ENCODE data around the gene FNDC5.
"Not testable (repeated sequence)": the region's sequence is repeated elsewhere in the genome, so short reads cannot be mapped to it uniquely, and the experiment has no call there.

Gene FNDC5

DNA sequence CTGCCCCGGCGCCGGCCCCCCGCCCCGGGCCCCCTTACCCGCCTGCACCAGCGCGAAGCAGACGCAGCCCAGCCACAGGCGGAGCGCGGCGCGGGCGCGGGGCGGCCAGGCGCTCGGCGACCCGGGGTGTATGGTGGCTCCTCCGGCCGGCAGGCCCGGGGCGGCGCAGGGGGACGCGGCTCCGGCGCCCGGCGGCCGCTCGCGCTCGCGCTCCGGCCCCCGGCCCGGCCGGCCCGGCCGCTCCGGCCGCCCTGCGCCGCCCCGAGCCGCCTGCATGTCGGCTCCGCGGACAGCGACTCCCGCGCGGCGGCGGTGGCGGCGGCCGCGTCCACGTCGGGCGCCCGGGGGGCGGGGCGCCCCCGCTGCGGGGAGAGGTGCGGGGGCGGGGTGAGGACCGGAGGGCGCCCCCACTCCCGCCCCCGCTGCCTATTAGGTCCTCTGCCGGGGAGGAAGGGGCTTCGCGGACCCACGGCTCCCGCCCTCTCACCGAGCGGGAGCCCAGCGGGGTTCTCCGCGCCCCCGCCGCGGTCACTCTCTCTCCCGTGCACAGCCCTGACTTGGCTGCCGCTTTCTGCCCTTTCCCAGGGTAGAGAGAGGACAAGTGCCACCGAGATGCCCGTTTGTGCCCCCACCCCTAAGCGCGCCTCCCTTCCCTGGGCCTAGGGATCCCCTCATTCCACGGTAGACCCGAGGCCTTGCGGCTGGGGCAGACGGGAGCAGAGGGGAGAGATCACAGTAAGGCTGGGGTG is at the start of gene FNDC5:
FNDC5 (minus strand) TSS at position 298 of the 749 bp plus-strand sequence.
- DNase-seq, result no peak

DNA sequence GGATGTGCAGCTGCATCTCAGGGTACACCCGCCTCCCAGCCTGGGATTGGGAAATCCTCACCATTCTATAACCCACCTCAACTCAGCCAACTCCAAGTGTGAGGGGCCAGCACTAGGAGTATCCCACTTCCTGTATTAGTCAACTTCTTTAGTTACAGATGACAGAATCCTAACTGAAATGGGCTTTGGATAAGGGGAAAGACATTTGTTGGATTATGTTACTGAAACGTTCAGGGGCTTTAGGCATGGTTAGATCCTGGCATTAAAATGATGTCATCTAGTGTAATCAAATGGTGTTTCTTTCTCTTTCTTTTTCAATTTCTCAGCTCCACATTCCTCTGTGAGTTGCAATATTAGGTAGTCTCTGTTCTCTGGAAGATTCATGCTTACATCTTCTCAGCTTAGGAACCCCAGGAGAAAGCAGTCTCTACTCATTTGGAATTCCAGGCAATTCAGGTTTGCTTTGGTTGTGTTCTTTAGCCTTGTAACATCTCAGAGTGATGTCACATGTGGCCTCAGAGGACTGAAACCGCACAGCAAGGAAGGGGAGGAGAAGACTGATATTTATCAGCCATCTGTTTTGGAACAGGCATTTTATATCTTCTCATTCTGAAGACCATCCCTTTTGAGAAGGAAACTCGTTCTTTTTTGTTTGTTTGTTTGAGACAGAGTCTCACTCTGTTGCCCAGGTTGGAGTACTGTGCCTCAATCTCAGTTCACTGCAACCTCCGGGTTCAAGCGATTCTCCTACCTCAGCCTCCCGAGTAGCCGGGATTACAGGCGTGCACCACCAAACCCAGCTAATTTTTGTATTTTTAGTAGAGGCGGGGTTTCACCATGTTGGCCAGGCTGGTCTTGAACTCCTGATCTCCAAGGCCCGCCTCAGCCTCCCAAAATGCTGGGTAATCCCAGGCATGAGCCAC is 49.4 kb upstream of the FNDC5 start:
- DNase-seq, result no peak

DNA sequence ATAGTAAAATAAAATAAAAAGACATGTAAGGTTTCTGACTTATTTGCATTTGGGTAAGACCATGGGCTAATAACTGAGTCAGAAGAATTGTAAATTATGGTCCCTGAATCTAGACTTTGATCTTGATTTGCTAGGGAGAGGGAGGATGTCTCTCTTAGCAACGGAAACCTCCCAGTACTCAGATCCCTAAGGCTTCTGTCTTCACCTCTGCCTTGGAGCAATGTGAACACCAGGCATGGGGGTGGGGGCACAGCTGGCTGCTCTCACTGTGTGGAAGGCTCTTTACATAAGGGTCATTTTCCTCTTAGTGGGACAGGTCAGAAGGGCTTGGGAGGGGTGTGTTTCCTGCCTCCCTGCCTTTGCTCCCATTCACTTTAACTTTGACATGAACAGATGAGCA is 47.5 kb upstream of the FNDC5 start:
- DNase-seq, result no peak

DNA sequence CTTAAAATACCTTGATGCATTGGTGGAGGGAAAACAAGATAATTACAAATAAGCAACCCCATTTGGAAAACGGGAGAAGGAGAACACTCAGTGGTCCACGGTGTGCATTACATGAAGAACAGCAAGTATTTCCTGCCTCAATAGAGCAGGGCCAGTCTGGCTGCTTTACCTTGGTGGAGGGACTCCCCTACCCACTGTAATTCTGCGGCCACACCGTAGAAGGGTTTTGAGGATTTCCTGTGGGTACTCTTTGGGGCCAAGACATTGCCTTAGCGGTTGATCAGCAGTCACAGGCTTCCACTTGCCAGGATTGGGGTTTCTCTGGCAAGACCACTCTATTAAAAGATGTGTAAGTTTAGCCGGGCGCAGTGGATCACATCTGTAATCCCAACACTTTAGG is 46.8 kb upstream of the FNDC5 start:
- no peak for DNase-seq

DNA sequence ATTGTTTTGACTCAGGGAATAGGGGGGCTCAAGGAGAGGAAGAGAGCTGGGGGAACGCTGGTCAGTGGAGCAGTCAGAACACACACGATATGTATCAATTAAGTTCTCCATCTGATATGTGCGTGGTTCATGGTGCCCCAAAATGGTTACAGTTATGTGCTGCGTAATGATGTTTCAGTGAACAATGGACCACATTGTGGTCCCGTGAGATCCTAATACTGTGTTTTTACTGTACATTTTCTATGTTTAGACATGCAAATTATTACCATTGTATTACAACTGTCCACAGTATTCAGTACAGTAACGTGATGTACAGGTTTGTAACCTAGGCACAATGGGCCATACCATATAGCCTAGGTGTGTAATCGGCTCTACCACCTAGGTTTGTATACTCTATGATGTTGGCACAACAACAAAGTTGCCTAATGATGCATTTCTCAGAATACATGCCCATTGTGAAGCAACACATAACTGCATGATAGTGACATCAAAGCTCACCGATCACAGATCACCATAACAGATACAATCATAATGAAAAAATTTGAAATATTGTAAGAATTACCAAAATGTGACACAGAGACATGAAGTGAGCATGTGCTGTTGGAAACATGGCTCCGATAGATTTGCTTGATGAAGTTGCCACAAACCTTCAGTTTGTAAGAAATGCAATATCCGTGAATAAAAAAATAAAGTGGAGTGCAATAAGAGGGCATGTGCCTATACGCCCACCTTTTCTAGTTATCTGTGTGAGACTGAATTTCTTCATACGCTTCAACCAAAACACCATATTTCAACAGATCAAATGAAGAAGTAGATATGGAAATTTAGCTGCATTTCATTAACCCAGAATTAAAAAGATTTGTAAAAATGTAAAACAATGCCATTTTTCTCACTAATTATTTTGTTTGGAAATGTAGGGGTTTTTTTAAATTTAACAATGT is 45.3 kb upstream of the FNDC5 start:
- no peak for DNase-seq

DNA sequence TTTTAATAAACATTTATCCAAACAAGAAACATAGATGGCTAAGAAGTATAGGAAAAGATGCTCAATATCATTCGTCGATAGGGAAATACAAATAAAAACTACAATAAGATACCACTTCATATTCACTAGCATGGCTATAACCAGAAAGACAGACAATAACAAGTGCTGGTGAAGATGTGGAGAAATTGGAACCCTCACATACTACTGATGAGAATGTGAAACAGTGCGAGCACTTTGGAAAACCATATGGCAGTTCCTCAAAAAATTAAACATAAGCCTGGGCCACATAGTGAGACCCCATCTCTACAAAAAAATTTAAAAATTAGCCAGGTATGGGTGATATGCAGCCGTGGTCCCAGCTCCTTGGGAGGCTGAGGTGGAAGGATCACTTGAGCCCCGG is 39.6 kb upstream of the FNDC5 start:
- no peak for DNase-seq

DNA sequence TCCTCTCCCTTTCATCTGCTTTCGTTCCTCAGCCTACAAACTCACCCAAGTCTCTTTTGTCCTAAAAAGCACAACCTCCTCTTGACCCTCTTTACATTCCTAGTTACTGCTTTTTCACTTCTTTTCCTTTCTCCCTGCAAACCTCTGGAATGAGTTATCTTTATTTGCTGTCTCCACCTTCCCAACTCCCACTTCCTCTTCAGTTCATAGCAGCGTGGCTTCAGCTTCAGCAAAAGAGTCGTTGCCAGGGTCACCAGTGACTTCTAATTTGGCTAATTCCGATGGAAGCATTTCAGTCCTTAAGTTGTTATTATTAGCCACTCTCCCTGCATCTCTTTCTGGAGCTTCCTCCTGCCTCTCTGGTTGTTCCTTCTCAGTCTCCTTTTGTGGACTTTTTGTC is 36.7 kb upstream of the FNDC5 start:
- DNase-seq, result no peak

DNA sequence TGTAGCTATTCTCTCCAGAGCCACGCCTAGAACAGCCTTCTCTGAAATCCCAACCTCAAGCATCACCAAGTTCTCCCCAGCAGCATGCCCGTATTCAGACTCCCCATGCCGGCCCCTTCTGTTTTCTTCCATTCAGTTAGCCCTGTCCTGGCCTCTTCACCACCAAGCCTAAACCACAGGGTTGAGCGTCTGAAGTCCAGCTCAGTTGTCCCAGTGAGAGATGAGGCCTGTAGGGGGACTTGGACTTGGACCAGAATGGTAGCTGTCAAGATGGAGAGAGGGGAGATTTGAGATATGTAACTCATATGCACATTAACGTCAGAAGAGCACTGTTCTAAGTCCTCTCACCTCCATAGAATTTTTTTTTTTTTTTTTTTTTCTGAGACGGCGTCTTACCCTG is 35.9 kb upstream of the FNDC5 start:
- DNase-seq, result no peak

DNA sequence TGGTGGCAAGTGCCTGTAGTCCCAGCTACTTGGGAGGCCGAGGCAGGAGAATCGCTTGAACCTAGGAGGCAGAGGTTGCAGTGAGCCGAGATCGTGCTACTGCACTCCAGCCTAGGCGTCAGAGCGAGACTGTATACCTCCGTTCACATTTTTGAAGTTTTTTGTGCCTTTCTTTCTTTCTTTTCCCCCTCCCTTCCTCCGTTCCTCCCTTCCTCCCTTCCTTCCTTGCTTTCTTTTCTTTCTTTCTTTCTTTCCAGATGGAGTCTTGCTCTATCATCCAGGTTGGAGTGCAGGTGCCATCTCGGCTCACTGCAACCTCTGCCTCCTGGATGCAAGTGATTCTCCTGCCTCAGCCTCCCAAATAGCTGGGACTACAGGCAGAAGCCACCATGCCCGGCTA is 34.9 kb upstream of the FNDC5 start:
- DNase-seq, result not testable (repeated sequence)

DNA sequence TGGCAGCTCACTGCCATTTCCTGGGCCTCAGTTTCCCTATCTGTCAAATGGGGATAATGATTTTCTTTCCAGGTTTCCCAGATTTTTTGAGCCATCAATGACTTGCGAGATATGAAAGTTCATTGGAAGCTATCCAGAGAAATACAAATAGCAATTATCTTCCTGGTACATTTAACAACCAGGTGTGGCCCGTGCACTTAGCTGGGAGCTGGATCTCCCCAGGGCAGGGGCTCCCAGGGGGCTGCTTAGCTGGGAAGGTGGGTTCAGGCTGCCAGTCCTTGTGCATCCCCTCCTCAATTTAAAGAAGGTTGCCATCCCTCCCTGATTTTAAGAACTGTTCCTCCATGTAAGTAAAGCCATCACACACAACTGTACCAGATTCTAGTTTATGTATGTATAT is 34.1 kb upstream of the FNDC5 start:
- no peak for DNase-seq

DNA sequence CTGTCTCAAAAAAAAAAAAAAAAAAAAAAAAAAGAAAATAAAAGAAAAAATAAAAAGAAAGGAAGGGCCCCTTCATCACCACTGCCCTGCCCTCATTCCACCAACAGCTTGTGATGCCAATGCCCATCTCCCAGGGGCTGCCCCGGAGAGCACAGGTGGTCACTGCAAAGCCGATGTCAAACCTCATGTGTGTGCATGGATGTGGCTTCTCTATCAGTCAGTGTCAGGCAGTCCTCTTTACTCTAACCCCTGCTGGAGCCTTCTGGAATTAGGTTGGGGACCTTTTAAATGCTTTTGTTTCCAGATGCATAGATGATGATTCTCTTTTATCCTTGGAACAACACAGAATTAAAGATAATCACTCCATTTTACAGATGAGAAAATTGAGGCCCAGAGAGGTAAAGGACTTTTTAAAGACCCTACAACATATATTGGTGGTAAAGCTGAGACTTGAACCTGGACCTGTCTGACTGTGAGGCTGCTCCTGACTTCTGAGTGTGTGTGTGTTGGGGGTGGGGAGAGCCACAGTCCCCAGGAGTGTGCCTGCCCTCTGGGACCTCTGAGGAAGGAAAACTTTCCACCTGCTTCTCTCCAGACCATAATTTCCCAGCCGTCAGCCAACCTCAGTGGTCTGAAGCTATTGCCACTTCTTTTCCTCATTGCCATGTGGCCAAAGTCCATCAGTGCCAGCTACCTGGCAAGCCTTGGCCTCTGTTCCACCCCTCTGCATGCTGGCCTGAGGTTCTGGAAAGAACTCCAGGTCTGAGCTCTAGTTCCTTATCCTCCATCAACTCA is 33.5 kb upstream of the FNDC5 start:
- DNase-seq, result no peak

DNA sequence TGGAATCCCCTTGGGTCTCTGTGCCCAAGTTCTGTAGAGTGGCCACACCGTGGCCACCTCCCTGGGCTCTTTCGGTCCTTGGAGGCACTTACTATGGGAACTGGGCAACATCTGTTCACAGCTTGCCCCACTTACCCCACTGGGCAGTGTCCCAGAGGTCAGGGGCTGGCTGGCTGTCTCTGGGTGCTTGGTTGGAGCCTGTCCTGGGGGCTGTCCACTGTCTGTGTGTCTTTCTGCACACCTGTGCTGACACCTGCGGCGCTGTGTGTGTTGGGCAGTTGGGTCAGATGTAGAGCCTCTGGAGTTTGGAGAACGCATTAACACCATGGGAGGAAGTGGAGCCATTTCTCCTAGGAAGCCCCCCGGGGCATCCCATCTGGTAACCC is 31.8 kb upstream of the FNDC5 start:
- DNase-seq, result no peak

DNA sequence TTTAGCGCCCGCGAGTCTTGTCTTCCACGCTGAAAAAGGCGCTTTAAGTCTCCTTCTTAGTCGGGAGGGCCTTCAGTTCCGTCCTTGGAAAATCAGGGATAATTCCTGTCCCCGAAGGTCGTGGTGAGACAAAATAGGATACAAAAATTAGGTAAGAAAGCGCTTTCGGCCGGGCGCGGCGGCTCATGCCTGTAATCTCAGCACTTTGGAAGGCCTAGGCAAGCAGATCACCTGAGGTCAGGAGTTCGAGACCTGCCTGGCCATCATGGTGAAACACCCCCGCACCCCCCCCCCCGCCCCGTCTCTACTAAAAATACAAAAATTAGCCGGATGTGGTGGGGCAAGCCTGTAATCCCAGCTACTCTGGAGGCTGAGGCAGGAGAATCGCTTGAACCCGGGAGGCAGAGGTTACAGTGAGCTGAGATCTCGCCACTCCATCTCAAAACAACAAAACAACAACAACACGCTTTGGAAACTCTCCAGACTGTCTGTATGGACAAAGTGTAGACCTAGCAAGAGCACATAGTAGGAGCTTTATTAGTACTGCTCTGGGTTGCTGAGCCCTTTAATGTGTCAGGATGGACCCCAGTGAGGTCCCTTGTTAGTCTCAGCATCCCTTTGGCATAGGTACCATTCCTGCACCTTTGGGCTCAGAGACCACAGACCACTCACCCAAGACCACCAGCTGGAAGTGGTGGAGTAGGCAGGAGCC is 31.3 kb upstream of the FNDC5 start:
- no peak for DNase-seq

DNA sequence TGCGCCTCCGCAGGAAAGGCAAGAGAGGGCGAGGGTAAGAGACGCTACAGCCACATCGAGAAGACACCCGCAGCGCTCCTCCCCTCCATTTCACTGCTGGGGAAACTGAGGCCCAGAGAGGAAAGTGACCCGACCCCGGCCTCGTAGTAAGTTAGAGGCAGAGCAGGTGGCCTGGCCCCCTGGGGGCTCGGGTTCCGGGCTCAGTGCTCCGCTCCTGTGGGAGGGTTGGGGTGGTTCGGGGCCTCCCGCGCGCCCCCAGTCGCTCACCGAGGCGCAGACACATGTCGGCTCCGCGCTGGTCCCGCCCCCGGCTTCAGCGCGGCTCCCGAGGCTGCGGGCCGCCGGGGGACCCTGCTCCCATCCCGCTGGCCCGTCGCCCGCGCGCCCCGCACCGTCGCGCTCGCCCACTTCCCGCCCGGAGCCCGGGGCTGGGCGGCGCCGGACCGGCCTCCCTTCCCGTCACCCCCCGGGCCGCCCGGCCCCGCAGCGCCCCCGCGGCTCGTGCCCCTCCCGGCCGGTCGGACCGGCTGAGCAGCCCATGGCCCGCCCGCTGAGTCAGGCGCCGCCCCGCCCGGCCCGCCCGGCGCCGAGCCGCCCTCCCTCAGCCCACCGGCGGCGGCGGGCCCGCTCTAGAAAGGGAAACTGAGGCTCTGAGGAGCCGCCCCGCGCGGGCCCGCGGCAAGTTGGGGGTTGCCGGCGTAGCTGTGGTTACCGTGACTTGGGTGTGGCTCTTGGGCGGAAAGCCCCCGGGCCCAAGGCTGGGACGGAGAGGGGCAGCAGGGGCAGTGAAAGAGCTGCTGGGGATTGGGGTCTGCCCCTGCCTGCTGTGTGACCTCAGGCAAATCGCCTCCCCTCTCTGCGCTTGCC is 30.5 kb upstream of the FNDC5 start, which contains the start of gene TMEM54:
TMEM54 (minus strand) TSS at position 434 of the 867 bp plus-strand sequence; CDS start at position 283, 151 bp downstream.
- DNase-seq, result peak; percentile 29

DNA sequence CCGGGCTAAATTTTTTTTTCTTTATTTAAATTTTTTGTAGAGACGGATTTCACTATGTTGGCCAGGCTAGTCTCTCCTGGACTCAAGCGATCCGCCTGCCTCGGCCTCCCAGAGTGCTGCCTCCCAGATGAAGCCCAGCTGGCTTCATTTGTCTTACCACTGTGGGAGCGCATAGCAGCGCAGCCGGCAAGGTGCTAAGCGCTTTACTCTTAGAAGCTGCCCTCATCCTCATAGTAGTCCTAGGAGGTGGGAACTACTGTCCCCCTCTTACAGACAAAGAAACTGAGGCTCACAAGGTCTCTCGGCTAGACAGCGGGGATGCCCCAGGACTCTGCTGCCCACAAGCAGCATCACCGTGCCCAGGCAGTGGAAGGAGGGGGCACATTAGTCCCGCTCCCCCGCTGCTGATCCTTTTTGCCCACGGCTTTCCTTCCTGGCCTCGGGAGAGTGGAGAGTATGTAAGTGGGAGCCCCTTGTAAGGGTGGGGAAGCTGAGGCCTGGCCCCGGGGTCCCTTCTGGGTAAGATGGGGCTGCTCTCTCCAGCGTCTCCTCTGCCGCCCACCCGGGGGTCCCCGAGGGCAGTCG is 29.8 kb upstream of the FNDC5 start:
- no peak for DNase-seq

DNA sequence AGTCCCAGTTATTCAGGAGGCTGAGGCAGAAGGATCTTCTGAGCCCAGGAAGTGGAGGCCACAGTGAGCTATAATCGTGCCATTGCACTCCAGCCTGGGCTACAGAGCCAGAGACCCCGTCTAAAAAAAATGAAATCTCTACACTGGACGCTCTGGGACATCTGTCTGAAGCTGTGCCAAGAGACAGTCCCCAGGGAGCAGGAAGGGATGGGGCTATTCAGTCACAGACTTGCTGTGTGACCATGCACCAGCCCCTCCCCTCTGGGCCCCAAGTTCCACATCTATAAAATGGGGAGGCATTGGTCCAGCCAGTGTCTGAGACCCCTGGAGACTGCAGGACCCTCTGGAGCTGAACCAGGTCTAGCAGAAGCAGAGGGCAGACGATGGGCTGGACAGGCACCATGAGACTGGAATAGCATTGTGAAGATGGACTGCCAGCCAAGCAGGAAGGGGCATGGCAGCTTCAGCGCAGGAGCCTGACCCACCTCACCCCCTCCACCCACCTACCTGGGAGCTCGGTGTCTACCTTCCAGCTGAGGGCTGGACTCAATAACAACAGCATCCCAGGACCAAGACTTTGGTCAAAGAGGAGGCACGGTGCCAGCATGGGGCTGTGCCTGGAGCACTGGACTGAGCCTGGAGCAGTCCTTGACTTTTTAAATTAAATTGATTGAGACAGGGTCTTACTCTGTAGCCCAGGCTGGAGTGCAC is 29.0 kb upstream of the FNDC5 start:
- no peak for DNase-seq

DNA sequence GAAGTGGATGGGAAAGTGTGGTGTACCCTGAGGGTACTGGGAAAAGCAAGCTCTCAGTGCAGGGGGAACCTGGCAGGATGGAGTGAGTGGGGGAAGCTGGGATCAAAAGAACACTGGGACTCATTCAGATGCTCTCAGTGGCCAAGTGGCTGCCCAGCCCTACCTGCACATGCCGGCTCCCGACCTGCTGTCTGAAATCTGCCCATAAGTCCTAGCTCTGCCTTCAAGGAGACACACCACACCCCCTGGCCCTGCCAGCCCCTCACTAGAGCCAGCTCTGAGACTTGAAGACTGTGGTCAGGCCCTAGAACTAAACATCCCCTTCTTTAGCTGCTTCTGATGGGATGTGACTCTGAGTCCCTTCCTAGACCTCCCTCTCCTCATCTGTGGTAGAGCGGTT is 28.2 kb upstream of the FNDC5 start:
- no peak for DNase-seq

DNA sequence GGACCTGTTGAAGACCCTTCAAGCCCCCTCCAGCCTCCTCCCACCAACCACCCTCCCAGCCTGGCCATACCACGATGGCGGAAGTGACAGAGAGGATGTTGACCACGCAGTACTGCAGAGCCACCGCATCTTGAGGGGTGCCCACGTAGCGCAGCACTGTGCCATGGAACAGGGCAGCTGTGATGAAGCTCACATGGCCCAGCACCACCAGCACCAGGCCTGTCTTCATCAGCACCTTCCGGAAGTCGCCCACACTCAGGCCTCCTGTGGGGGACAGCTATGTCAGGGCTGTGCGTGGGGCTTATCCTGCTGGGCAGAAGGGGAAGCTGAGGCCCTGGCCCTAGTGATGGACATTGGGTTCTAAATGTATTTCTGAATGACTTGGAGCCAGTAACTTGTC is 27.3 kb upstream of the FNDC5 start:
- no peak for DNase-seq

Measured in midbrain (tissue), 1 donor.